Activated B cell treated with CpG ODN at 0.5 μM for 24 hours (primary cell): Measurements from ENCODE around the gene PIP5K1B. TPM values are rescaled to one million over a fixed set of nuclear protein-coding genes. Genes with fewer than 3 reads are reported as not detected.
"Not testable (repeated sequence)": the region's sequence is repeated elsewhere in the genome, so short reads cannot be mapped to it uniquely, and the experiment has no call there.

Experiments used
- ATAC-seq: fragments of 200-7000 bp; cut with Tn5 transposase; one replicate; pipeline ENCODE4 v1.10.0; 2021; ENCODE audit warnings: low read depth, mild to moderate bottlenecking, moderate library complexity
- CTCF ChIA-PET: fragments of 350-600 bp; sonication (Branson Sonifier 250); formaldehyde crosslinking; loops from one replicate; lab custom pipeline; 2021; ENCODE audit warnings: antibody characterized with exemption; lab: Charles Lee
- POLR2A ChIA-PET: fragments of 350-600 bp; sonication (Branson Sonifier 250); formaldehyde crosslinking; loops from one replicate; lab custom pipeline; 2021; ENCODE audit warnings: antibody characterized with exemption; lab: Charles Lee
- DNase-seq: peaks from one replicate; pipeline ENCODE4 v3.0.0; 2022
- H3K27ac Mint-ChIP-seq: one replicate; pipeline ENCODE4 v1.8.0; 2020; ENCODE audit warnings: mixed read lengths
- H3K27me3 Mint-ChIP-seq: one replicate; pipeline ENCODE4 v1.8.0; 2021; ENCODE audit warnings: mixed read lengths
- H3K36me3 Mint-ChIP-seq: one replicate; pipeline ENCODE4 v1.8.0; 2021; ENCODE audit warnings: low read depth, mixed read lengths
- H3K4me1 Mint-ChIP-seq: one replicate; pipeline ENCODE4 v1.8.0; 2021; ENCODE audit warnings: mixed read lengths
- H3K4me3 Mint-ChIP-seq: one replicate; pipeline ENCODE4 v1.8.0; 2020; ENCODE audit warnings: mild to moderate bottlenecking, mixed read lengths
- H3K9me3 Mint-ChIP-seq: one replicate; pipeline ENCODE4 v1.8.0; 2020; ENCODE audit warnings: mixed read lengths
- CTCF ChIP-seq: fragments of 200-600 bp; IDR thresholded peaks from one replicate; pipeline ENCODE4 v1.8.0; 2022; ENCODE audit warnings: antibody characterized with exemption, mild to moderate bottlenecking
- intact Hi-C: fragments of 100-400 bp; cut with micrococcal nuclease; formaldehyde crosslinking; loops from one replicate; pipeline ENCODE4 v1.15.1; 2024
- total RNA-seq: library from RNA; stranded (reverse); gene quantifications from 2 replicates; pipeline ENCODE4 v1.2.3, GENCODE V29; 2022

Gene PIP5K1B
- total RNA-seq, 1 donor from 2014 or later, result 22.0 TPM

GRCh38 chr9:69046723-69047122 lies 341.7 kb downstream of the PIP5K1B start:
- ChIA-PET CTCF (interaction anchor here (1.3 to 1.8 kb wide), 2 partner anchors 145 to 147 kb away, joined by 5 to 6 read pairs; no protein-coding TSS in a partner anchor), POLR2A (no interaction called here)
- H3K9me3 Mint-ChIP-seq, result no peaks in the 10 kb centered on the region
- intact Hi-C loops, result no loop called here
- H3K4me1 Mint-ChIP-seq, result no peaks in the 10 kb centered on the region
- H3K27ac Mint-ChIP-seq, result no peak overlapping the region
- no peak overlapping the region for H3K4me3 Mint-ChIP-seq
- ATAC-seq, result no peak
- DNase-seq, result no peak
- H3K27me3 Mint-ChIP-seq, result no peaks in the 10 kb centered on the region
- peaks cover 51% of the 10 kb centered on the region for H3K36me3 Mint-ChIP-seq
- no peak for TF ChIP-seq CTCF

DNA sequence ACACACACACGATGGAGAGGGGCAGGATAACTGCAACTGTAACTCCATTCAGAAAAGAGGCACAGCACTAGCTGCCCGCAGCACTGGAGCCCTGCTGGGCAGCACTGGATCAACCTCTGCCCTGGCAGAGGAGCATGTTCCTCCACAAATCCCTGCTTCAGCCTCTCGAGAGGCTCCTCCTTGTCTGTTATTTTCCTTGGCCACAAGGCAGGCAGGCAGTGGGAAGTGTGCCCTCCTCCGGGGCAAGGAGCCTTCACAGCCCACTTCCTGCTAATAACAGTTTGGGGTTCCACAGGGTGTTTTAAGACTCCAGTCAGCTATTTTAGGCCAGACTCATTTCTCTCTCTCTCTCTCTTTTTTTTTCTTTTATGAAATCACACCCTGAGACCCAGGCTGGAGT lies 342.3 kb downstream of the PIP5K1B start:
- no peak for TF ChIP-seq CTCF
- Mint-ChIP-seq H3K9me3 (no peaks in the 10 kb centered on the region), H3K4me3 (no peak overlapping the region), H3K4me1 (no peaks in the 10 kb centered on the region), H3K27ac (no peak overlapping the region), H3K27me3 (no peaks in the 10 kb centered on the region), H3K36me3 (peaks cover 51% of the 10 kb centered on the region)
- no peak for DNase-seq
- ATAC-seq, result no peak
- ChIA-PET POLR2A (no interaction called here), CTCF (interaction anchor here (1.8 kb wide), 1 partner anchor 146 kb away, joined by 5 read pairs; no protein-coding TSS in a partner anchor)
- intact Hi-C loops, result no loop called here

DNA sequence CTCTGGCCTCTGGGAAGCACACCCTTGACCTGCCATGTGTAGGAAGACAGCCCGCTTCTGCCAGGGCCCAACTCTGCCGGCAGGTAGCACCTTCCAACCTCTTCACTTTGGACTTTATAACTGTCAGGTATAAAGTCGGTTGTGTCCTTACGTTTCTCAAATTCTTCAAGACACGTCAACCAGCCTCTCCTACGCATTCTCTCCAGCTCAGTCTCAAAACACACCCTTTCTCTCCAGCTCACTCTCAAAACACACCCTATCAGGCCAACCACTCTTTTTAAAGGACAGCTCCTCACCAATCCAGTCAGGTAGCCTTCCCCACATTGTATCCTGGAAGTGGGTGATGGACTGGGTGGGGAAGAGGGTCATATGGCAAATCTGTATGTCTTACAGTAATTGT lies 344.1 kb downstream of the PIP5K1B start:
- intact Hi-C loops, result no loop called here
- ChIA-PET CTCF (interaction anchor here (2.4 kb wide), 1 partner anchor 144 kb away, joined by 11 read pairs; no protein-coding TSS in a partner anchor), POLR2A (interaction anchor here (1.5 kb wide), 1 partner anchor 13 kb away, joined by 4 read pairs; the partner anchor contains the start of gene FXN)
- ATAC-seq, result no peak
- TF ChIP-seq CTCF, result no peak
- Mint-ChIP-seq H3K4me1 (no peaks in the 10 kb centered on the region), H3K27me3 (no peaks in the 10 kb centered on the region), H3K9me3 (no peaks in the 10 kb centered on the region), H3K36me3 (peaks cover 44% of the 10 kb centered on the region), H3K27ac (no peak overlapping the region), H3K4me3 (no peak overlapping the region)
- DNase-seq, result no peak

- peaks cover 42% of the 10 kb centered on the region for H3K36me3 Mint-ChIP-seq
Observed at GRCh38 chr9:69050936-69051335, 345.9 kb downstream of the PIP5K1B start.

DNA sequence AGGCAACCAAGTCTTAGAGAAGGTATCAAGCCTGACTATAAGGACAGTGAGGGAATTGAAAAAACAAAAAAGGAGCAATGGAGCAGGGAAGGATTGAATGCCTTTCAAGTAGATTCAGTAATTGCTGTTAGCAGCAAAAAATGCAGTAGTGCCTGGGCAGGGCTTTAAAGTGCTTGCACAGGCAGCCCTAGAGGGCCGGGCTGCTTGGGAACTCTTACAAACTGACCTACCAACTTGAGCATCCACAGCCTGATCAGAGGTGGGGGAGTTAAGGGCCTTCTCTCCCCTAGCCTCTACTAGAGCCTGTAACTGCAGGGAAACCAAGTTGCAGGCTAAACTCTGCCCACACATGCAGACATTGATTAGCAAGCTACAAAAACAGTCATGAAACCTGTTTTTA lies 349.9 kb downstream of the PIP5K1B start:
- DNase-seq (no peak), ATAC-seq (no peak)
- Mint-ChIP-seq H3K27ac (no peak overlapping the region), H3K4me1 (no peaks in the 10 kb centered on the region), H3K9me3 (no peaks in the 10 kb centered on the region), H3K27me3 (no peaks in the 10 kb centered on the region), H3K36me3 (peaks cover 38% of the 10 kb centered on the region), H3K4me3 (no peak overlapping the region)
- TF ChIP-seq CTCF, result no peak
- CTCF ChIA-PET, result interaction anchor here (0.9 to 5.4 kb wide), 3 partner anchors 17 to 367 kb away, joined by 3 to 60 read pairs (median 10); no protein-coding TSS in a partner anchor
- POLR2A ChIA-PET, result no interaction called here
- intact Hi-C loops, result loop anchor here (1.0 to 5.0 kb wide), 4 partner anchors 138 to 864 kb away; no protein-coding TSS in a partner anchor

More at GRCh38 chr9:69050936-69051335, 345.9 kb downstream of the PIP5K1B start:
- ChIA-PET POLR2A (interaction anchor here (0.6 kb wide), 1 partner anchor 63 kb away, joined by 5 read pairs; no protein-coding TSS in a partner anchor), CTCF (interaction anchor here (2.4 to 5.4 kb wide), 2 partner anchors 141 to 142 kb away, joined by 11 to 60 read pairs; no protein-coding TSS in a partner anchor)
- DNase-seq, H3K4me1 Mint-ChIP-seq, ATAC-seq, H3K4me3 Mint-ChIP-seq, H3K27ac Mint-ChIP-seq, H3K9me3 Mint-ChIP-seq, H3K27me3 Mint-ChIP-seq: not testable (repeated sequence)
- intact Hi-C loops, result loop anchor here (5.0 kb wide), 1 partner anchor 371 kb away; no protein-coding TSS in a partner anchor
